Neural cell (in vitro differentiated cells): ENCODE results near the gene SLCO1B1.

Source experiments
- EP300 ChIP-seq: fragments of 450-650 bp; conservative IDR thresholded peaks from 2 replicates; pipeline ENCODE4 v1.6.1; 2014; ENCODE audit warnings: antibody characterized with exemption, mild to moderate bottlenecking, moderate library complexity; ENCODE audit not compliant: poor library complexity, severe bottlenecking
- EZH2 ChIP-seq: fragments of 200-600, 300-800 bp; shearing (Covaris generic), sonication (generic); IDR thresholded peaks from 2 replicates; pipeline ENCODE4 v1.6.1; 2014; ENCODE audit warnings: antibody characterized with exemption, low read length, borderline replicate concordance, mild to moderate bottlenecking; ENCODE audit not compliant: insufficient read depth, poor library complexity, severe bottlenecking
- RAD21 ChIP-seq: fragments of 450-650 bp; conservative IDR thresholded peaks from 2 replicates; pipeline ENCODE4 v1.6.1; 2014; ENCODE audit warnings: antibody characterized with exemption, mild to moderate bottlenecking, moderate library complexity

GRCh38 chr12:21223930-21224329 lies 92.9 kb downstream of the SLCO1B1 start:
- no peak for TF ChIP-seq RAD21
- no peak for TF ChIP-seq EZH2
- no peak for TF ChIP-seq EP300
